GM21825 (cell line): ENCODE results near the gene DIMT1.

Experiments used
- ATAC-seq: cut with Tn5 transposase; IDR thresholded peaks from one replicate; pipeline ENCODE4 v1.9.1; 2021; ENCODE audit warnings: mild to moderate bottlenecking, moderate library complexity; ENCODE audit not compliant: unreplicated experiment

DIMT1 gene

DNA sequence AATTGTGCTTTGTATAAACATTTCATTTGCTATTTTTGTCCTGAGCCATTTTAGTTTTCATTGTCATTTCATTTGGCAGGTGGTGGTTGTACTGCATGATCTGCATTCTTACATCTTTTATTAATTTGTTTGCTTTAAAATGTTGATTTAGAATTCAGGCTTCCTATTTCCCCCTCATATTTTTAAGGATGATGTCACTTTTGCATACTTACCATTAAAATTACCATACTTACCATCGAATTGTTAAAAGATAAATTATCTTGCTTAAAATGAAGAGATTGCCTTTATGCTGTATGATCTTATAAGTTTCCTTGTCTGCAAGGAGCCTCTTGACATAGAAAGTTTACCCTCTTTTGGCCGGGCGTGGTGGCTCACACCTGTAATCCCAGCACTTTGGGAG lies 31.1 kb downstream of the DIMT1 start:
- ATAC-seq, result no peak

DNA sequence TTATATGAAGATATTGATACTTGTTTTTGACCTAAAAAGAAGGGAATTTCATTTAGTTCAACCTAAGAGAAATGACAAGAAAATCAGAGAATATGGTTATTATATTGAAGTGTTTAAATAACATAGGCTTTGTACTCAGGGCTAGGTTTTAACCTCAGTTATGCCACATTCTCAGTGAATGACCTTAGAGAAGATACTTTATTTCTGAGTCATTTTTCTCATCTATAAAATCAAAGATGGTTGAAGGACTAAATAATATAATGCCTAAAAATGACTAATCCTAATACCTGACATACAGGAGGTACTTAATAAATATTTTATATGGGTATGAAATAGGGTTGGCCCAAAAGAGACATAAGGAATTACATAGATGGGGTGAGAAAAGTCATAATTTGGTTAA lies 32.3 kb downstream of the DIMT1 start:
- ATAC-seq, result no peak

GRCh38 chr5:62369039-62369438 lies 34.7 kb downstream of the DIMT1 start:
- no peak for ATAC-seq

DNA sequence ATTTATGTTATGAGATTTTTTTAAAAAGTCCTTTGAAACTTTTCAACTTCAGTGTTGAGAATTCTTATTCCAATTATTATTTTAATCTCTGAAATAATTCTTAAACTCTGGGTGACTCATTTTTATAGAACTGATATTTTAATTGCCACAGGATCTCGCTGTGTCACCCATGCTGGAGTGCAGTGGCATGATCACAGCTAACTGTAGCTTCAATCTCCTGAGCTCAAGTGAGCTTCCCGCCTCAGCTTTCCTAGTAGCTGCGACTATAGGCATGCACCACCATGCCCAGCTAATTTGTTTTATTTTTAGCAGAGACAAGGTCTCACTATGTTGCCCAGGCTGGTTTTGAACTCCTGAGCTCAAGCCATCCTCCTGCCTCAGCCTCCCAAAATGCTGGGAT lies 41.0 kb downstream of the DIMT1 start:
- ATAC-seq, result no peak

DNA sequence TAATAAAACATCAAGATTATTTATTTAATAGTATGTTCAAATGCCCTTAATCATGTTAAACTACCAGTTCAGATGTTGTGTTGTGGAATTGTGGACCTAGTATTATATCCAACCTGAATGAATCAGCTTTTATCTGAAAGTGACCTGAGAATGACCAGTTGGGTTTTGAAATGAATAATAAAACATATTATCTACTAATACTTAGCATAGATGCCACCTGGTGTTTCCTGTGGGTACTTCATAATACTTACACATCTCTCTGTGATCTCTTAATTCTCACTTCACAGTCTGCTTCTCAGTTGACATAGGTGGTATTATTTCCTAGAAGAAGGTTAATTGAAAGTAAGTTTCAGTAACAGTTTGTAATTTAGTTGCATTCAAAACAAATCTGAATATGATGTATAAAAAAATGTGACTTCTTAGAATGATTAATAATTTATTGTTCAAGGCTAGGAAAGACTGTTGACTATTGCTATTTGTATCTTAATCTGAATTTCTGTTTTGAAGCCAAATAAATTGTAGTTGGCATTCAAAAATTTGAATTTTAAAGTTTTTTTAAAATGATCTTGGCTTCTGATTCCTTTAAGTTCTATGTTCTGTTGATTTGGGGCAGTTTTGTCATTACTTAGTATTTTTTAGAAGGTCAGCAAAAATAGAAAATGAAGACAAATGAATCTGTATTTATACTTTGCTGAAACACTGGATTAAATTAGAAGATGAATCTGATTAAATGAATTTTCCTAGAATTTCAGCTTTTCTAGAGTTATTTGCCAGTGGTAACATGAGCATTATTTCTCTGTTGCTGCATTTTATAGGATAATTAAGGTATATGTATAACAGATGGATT lies 49.5 kb downstream of the DIMT1 start:
- peak; percentile 75 for ATAC-seq

DNA sequence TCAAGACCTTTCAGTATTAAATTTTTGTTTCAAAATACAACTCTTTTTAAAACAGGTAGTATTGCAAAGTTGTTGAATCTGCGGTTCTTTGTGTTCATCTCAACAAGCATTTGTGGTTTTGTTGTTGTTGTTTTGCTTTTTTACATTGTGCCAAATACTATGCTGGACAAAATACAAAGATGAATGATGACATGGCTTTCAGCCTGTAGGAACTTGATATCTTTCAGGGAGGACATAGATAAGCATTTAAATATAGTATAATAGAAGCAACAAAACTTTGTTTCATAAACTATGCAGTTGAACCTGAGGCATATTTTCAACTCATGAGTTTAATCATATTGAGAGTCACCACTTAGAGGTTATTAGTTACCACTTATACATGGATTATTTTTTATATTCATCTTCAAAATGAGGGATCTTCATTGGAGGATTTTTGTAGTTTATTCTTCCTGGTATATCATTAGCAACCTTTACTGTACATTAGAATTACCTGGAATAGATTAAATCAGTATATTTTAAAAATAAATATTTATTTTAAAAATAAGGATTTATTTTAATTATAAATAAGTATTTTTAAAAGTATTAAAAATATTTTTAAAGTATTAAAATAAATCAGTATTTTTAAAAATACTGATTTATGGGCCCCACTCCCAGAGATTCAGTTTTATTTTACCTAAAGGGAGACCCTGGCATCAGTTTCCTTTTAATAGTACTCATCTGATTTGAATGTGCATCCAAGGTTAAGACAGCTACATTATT lies 54.8 kb downstream of the DIMT1 start:
- ATAC-seq, result no peak

DNA sequence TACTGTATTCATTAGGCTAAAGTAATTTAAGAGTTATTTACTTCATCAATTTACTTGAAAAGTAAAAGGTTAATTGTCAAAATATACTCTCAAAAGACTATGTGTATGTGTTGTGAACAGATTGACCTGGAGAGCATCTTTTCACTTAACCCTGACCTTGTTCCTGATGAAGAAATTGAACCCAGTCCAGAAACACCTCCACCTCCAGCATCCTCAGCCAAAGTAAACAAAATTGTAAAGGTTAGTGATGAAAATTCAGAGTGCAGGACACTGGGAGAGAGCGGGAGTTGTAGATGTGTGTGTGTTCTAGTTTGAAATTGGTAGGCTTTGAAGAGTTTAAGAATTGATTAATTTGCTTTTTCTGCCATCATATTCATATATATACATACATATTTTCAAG lies 55.8 kb downstream of the DIMT1 start:
- no peak for ATAC-seq

- ATAC-seq, result no peak
These were observed 57.0 kb downstream of the DIMT1 start for GRCh38 chr5:62346748-62347147.

DNA sequence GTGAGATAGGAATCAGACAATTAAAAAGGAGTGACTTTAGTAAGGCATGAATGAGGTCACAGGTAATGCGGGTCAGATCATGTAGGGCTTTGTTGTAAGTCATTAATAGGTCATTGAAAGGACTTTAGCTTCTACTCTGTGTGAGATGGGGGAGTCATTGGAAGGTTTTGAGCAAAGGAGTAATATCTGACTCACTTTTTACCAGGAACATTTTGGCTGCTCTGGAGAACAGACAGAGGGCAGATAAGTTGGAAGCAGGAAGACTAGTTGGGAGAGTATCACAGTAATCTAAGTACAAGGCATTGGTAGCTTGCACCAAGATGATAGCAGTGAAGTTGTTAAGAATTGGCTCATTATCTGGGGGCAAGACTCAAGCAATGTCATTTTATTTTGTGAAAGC lies 60.3 kb downstream of the DIMT1 start:
- ATAC-seq, result no peak

GRCh38 chr5:62342476-62342837 lies 61.2 kb downstream of the DIMT1 start:
- ATAC-seq, result peak; percentile 42

GRCh38 chr5:62341783-62342475 lies 61.8 kb downstream of the DIMT1 start:
- ATAC-seq, result peak; percentile 80

- ATAC-seq, result no peak
These were observed 62.7 kb downstream of the DIMT1 start for GRCh38 chr5:62340979-62341378.

DNA sequence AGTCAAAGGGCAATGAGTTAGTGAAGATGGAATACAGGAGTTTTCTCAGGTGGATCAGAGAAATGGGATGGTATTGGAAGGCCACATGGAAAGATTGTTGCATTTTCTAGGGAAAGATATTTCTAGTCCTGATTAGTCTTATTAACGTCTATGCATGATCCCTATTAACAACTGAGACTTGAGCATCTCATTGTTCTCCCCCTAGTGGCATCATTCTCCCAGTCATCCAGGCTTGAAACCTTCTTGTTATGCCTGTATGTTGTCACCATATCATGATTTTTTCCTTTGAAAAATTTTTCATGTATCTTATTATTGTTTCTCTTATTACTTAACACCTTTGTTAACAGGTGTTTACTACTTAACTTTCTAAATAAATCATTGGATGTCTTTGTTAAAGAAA lies 63.3 kb downstream of the DIMT1 start:
- ATAC-seq, result no peak
